T-helper 1 cell treated with Interleukin-12 subunit alpha and Interleukin-12 subunit beta and Interleukin-4 antibody, amounts not matched to agents 30 μg/mL and 1 μg/mL, for 36 hours (primary cell): ENCODE results near the gene ATF7IP2.
"Not testable (repeated sequence)": the region's sequence is repeated elsewhere in the genome, so short reads cannot be mapped to it uniquely, and the experiment has no call there.

Source experiments
- H3K27ac Mint-ChIP-seq: one replicate; pipeline ENCODE4 v1.8.0; 2021; ENCODE audit warnings: mild to moderate bottlenecking, mixed read lengths
- H3K27me3 Mint-ChIP-seq: one replicate; pipeline ENCODE4 v1.8.0; 2021; ENCODE audit warnings: low read depth, mixed read lengths
- H3K36me3 Mint-ChIP-seq: one replicate; pipeline ENCODE4 v1.8.0; 2021; ENCODE audit warnings: low read depth, mixed read lengths
- H3K4me1 Mint-ChIP-seq: one replicate; pipeline ENCODE4 v1.8.0; 2021; ENCODE audit warnings: low read depth, mixed read lengths
- H3K4me3 Mint-ChIP-seq: one replicate; pipeline ENCODE4 v1.8.0; 2021; ENCODE audit warnings: mild to moderate bottlenecking, moderate library complexity, mixed read lengths
- H3K9me3 Mint-ChIP-seq: one replicate; pipeline ENCODE4 v1.8.0; 2021; ENCODE audit warnings: mixed read lengths

ATF7IP2 gene

DNA sequence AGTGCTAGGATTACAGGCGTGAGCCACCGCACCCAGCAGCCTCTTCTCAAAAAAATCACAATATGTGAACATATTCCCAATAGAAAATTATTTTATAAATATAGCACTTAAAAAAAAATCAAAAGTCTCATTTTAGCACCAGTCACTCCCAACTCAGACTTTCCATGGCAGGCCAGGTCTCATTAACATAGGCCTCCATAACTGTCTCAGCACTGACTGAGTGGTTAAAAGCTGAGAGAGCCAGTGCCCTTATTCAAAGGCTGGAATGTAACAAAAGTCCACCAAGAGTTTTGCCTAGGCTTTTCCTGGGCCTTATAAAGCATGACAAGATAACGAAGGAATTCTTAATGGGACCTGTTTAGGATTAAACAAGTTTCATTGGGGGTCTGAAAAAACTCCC lies 114.7 kb downstream of the ATF7IP2 start:
- H3K4me3 Mint-ChIP-seq = no peak overlapping the region
- H3K27ac Mint-ChIP-seq = no peak overlapping the region
- H3K9me3 Mint-ChIP-seq = peaks cover 4% of the 10 kb centered on the region

DNA sequence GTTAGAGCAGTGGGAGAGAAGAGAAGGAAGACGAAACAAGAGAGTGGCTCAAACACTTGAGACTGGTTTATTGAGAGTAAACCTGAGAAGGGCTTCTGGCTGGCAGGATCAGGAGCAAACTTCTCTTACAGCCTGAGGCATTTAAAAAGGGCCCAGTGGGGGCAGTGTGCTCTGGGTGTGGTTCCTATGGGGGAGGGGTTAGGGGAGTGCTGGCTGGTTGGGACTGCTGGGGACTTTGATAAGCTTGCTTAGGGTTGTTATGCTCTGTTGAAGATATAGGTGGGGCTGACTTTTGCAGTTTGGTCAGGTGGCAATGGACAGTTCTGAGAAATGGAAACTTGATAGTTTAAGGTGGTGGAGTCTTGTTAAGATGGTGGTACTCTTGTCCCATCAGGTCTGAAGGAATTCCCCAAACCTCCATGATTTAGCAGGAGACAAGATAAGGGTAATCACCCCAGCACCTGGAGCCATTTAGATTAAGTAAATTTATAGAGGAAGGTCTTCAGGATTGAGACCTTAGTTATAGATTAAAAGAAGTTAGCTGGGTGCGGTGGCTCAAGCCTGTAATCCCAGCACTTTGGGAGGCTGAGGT lies 115.3 kb downstream of the ATF7IP2 start:
- Mint-ChIP-seq H3K27me3 (no peaks in the 10 kb centered on the region), H3K4me3 (no peak overlapping the region), H3K4me1 (no peaks in the 10 kb centered on the region), H3K9me3 (peaks cover 3% of the 10 kb centered on the region), H3K27ac (no peak overlapping the region), H3K36me3 (no peaks in the 10 kb centered on the region)

More for the DNA sequence above, 114.7 kb downstream of the ATF7IP2 start:
- no peaks in the 10 kb centered on the region for H3K4me1 Mint-ChIP-seq
- no peaks in the 10 kb centered on the region for H3K36me3 Mint-ChIP-seq
- H3K27me3 Mint-ChIP-seq = no peaks in the 10 kb centered on the region

DNA sequence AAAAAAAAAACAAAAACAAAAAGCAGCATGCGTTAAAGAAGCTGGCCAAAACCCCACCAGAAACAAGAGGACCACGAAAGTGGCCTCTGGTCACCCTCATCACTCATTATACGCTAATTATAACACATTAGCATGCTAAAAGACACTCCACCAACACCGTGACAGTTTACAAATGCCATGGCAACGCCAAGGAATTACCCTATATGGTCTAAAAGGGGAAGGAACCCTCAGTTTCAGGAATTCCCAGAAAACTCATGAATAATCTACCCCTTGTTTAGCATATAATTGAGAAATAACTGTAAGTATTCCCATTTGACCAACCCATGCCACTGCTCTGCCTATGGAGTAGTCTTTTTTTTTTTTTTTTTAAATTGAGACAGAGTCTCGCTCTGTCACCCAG lies 116.9 kb downstream of the ATF7IP2 start:
- Mint-ChIP-seq H3K27me3 (peaks cover 3% of the 10 kb centered on the region), H3K4me3 (no peak overlapping the region), H3K27ac (no peak overlapping the region), H3K36me3 (no peaks in the 10 kb centered on the region), H3K9me3 (no peaks in the 10 kb centered on the region), H3K4me1 (no peaks in the 10 kb centered on the region)

- H3K9me3 Mint-ChIP-seq = no peaks in the 10 kb centered on the region
- H3K36me3 Mint-ChIP-seq = no peaks in the 10 kb centered on the region
- H3K4me3 Mint-ChIP-seq = no peak overlapping the region
- peaks cover 4% of the 10 kb centered on the region for H3K27me3 Mint-ChIP-seq
- H3K4me1 Mint-ChIP-seq = peaks cover under 1% of the 10 kb centered on the region
- H3K27ac Mint-ChIP-seq = no peak overlapping the region
Measured at GRCh38 chr16:10504404-10504885, 118.6 kb downstream of the ATF7IP2 start.

DNA sequence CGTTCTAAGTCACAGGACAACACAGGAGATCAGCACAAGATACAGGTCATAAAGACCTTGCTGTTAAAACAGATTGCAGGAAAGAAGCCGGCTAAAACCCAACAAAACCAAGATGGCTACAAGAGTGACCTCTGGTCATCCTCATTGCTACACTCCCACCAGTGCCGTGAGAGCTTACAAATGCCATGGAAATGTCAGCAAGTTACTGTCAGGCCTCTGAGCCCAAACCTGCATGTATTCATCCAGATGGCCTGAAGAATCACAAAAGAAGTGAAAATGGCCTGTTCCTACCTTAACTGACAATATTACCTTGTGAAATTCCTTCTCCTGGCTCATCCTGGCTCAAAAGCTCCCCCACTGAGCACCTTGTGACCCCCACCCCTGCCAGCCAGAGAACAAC lies 119.4 kb downstream of the ATF7IP2 start:
- not testable (repeated sequence) for H3K9me3 Mint-ChIP-seq, H3K4me1 Mint-ChIP-seq, H3K27me3 Mint-ChIP-seq, H3K4me3 Mint-ChIP-seq, H3K27ac Mint-ChIP-seq, H3K36me3 Mint-ChIP-seq

GRCh38 chr16:10509534-10510025 lies 123.7 kb downstream of the ATF7IP2 start:
- Mint-ChIP-seq H3K4me3 (no peak overlapping the region), H3K4me1 (peaks cover 4% of the 10 kb centered on the region), H3K36me3 (no peaks in the 10 kb centered on the region), H3K9me3 (no peaks in the 10 kb centered on the region), H3K27ac (no peak overlapping the region), H3K27me3 (peaks cover 12% of the 10 kb centered on the region)

DNA sequence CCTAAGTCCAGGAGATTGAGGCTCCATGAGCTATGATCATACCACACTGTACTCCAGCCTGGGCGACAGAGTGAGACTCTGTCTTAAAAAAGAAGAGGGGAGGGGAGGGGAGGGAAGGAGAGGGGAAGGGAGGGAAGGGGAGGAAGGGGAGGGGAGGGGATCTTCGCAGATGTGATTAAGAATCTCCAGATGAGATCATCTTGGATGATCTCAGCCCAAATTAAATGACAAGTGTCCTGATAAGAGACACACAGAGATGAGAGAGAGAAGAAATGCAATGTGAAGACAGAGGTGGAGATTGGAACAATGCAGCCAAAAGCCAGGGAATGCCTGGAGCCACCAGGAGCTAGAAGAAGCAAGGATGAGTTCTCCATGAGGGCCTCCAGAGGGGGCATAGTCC lies 124.4 kb downstream of the ATF7IP2 start:
- H3K27ac Mint-ChIP-seq = no peak overlapping the region

DNA sequence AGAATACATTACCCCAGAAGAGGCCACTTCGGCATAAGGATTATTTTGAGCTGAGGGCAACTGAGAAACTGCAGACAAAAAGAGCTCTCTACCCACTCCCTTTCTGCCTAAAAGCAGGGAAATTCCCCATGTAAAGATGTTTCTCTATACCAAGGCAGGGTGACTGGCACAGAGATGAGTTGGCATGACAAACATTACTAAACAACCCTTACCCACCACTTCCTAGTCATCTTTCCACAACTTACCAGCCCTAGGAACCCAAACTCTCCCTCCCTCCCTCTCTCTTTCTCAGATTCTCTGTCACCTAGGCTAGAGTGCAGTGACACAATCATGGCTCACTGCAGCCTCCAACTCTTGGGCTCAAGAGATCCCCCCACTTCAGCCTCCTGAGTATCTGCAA lies 126.0 kb downstream of the ATF7IP2 start:
- Mint-ChIP-seq H3K9me3 (no peaks in the 10 kb centered on the region), H3K27me3 (peaks cover 12% of the 10 kb centered on the region), H3K4me3 (no peak overlapping the region), H3K4me1 (peaks cover 4% of the 10 kb centered on the region), H3K36me3 (no peaks in the 10 kb centered on the region), H3K27ac (no peak overlapping the region)

More for the DNA sequence above, 124.4 kb downstream of the ATF7IP2 start:
- Mint-ChIP-seq H3K9me3 (no peaks in the 10 kb centered on the region), H3K4me1 (peaks cover 4% of the 10 kb centered on the region), H3K4me3 (no peak overlapping the region), H3K27me3 (peaks cover 12% of the 10 kb centered on the region), H3K36me3 (no peaks in the 10 kb centered on the region)

DNA sequence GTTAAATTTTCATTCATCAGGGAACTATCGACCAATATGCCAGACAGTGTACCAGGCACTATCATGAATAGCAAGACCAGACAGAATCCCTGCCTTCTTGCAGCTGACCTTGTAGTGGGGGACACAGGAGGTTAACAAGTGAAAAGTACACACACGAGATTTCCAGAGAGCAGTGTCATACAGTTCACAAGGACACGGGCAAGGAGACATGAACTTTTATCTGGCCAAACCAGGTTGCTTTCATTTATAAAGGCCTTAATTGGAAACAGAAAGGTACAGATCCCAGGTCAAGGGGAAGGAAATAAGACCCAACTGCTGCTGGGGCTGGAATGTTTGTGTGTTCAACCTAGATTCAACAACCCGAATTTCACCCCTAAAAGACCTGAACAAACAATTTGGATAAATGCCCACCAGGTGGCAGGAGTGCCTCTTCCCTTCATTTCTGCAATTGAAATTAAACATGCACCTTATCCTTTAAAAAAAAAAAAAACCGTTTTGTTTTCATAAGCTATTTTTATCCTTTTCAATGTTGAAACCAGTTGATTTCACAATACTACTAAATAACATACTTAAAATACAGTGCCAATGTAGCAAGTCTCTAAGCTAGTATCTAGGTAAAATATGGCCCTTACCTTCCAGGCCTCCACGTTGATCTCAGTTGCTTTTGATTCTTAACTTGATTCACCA lies 128.7 kb downstream of the ATF7IP2 start:
- Mint-ChIP-seq H3K9me3 (no peaks in the 10 kb centered on the region), H3K27me3 (peaks cover 8% of the 10 kb centered on the region), H3K4me1 (peaks cover 2% of the 10 kb centered on the region), H3K4me3 (no peak overlapping the region), H3K27ac (no peak overlapping the region), H3K36me3 (no peaks in the 10 kb centered on the region)

DNA sequence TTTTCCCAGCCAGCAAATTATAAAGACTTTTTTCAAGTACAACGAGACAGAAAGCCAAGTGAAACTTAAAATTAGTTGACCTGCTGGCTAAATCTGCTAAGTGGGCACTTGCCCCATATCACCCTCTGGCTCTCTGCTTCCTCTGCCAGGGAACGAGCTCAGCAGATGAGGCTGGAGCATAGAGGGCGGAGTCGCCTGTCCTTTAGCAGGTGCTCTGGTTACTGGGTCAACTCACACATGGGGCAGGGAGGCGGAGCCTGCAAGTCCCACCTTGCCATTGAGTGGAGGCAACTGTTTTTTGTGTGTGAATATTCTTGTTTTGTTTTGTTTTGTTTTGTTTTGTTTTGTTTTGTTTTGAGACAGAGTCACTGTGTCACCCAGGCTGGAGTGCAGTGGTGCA lies 132.0 kb downstream of the ATF7IP2 start:
- no peaks in the 10 kb centered on the region for H3K9me3 Mint-ChIP-seq
- H3K4me3 Mint-ChIP-seq = no peak overlapping the region
- no peaks in the 10 kb centered on the region for H3K36me3 Mint-ChIP-seq
- peaks cover 8% of the 10 kb centered on the region for H3K27me3 Mint-ChIP-seq
- peaks cover 2% of the 10 kb centered on the region for H3K4me1 Mint-ChIP-seq
- no peak overlapping the region for H3K27ac Mint-ChIP-seq

DNA sequence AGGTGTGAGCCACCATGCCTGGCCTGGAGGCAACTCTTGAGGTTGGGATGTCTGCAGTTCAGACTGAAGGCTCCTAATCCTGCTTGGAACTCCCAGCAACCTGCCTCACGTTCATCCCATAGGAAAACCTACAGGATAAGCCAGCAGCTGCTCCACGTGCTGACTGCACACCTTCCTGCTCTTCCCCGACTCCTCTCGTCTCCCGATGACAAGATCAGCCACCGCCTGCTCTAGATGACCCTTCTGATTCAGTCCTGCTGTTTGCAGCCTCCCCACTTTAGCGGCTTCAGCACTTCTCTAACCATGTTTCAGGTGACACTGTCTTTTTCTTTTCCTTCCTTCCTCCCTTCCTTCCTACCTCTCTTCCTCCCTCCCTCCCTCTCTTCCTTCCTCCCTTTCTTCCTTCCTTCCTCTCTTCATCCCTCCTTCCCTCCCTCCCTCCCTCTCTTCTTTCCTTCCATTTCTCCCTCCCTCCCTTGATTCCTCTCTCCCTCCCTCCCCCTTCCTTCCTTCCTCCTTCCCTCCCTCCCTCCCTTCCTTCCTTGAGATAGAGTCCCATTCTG lies 132.7 kb downstream of the ATF7IP2 start:
- H3K4me3 Mint-ChIP-seq = no peak overlapping the region
- H3K27ac Mint-ChIP-seq = no peak overlapping the region
- no peaks in the 10 kb centered on the region for H3K9me3 Mint-ChIP-seq
- peaks cover 2% of the 10 kb centered on the region for H3K4me1 Mint-ChIP-seq
- no peaks in the 10 kb centered on the region for H3K36me3 Mint-ChIP-seq
- H3K27me3 Mint-ChIP-seq = peaks cover 3% of the 10 kb centered on the region

DNA sequence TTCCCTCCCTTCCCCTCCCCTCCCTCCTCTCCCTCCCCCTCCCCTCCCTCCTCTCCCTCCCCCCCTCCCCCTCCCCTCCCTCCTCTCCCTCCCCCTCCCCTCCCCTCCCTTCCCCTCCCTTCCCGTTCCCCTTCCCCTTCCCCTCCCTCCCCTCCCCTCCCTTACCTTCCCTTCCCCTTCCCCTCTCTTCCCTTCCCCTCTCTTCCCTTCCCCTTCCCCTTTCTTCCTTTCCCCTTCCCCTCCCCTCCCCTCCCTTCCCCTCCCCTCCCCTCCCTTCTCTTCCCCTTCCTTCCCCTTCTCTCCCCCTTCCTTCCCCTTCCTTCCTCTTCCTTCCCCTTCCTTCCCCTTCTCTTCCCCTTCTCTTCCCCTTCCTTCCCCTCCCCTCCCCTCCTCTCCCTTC lies 133.4 kb downstream of the ATF7IP2 start:
- H3K4me3 Mint-ChIP-seq = no peak overlapping the region
- H3K36me3 Mint-ChIP-seq = no peaks in the 10 kb centered on the region

DNA sequence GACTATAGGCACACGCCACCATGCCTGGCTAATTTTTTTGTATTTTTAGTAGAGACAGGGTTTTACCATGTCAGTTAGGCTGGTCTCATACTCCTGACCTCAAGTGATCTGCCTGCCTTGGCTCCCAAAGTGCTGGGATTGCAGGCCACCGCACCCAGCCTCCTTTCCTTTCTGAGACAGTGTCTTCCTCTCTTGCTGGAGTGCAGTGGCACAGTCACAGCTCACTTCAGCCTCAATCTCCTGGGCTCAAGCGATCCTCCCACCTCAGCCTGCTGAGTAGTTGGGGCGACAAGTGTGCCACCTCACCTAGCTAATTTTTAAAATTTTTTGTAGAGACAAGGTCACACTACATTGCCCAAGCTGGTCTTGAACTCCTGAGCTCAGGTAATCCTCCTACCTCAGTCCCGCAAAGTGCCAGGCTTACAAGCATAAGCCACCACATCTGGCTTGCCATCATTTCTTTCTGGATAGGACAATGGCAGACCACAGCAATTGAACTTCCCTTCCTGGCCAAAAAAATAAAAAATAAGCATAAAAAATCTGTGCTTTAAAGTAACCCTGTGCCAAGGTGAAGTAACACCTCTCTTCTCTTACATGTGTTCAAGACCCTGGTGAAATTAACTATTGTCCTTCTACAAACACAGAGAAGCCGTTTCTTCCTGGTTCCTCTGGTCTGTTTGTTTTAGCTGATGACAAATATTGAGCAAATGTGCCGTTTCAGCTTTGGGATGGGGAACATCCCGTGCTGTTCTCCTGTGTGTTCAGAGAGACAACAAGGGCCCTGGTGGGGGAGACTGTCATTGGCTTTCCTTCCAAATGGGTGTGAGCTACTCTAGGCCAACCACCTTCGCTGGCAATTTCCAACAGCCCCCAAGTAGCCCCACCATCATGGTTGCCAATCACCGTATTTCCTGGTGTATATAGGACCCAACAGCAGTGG lies 134.3 kb downstream of the ATF7IP2 start:
- Mint-ChIP-seq H3K4me1 (peaks cover 3% of the 10 kb centered on the region), H3K27ac (no peak overlapping the region)

More for the DNA sequence above, 133.4 kb downstream of the ATF7IP2 start:
- Mint-ChIP-seq H3K9me3 (no peaks in the 10 kb centered on the region), H3K27ac (no peak overlapping the region), H3K27me3 (no peaks in the 10 kb centered on the region), H3K4me1 (peaks cover 3% of the 10 kb centered on the region)

GRCh38 chr16:10520869-10521578 lies 135.2 kb downstream of the ATF7IP2 start:
- no peaks in the 10 kb centered on the region for H3K27me3 Mint-ChIP-seq
- H3K27ac Mint-ChIP-seq = no peak overlapping the region
- no peak overlapping the region for H3K4me3 Mint-ChIP-seq
- peaks cover 3% of the 10 kb centered on the region for H3K4me1 Mint-ChIP-seq
- H3K9me3 Mint-ChIP-seq = no peaks in the 10 kb centered on the region
- no peaks in the 10 kb centered on the region for H3K36me3 Mint-ChIP-seq

More for the DNA sequence above, 134.3 kb downstream of the ATF7IP2 start:
- Mint-ChIP-seq H3K27me3 (no peaks in the 10 kb centered on the region), H3K9me3 (no peaks in the 10 kb centered on the region), H3K36me3 (no peaks in the 10 kb centered on the region), H3K4me3 (no peak overlapping the region)
